Neural cell (in vitro differentiated cells): Measurements from ENCODE around the gene ANKLE1. TPM values are rescaled to one million over a fixed set of nuclear protein-coding genes. Genes with fewer than 3 reads are reported as not detected.
A peak's percentile ranks its signal among the peaks of the same experiment; 100 is the strongest.

Source experiments
- H2AFZ ChIP-seq: fragments of 200-600, 300-800 bp; sonication (generic), shearing (Covaris generic); 2 replicates; pipeline ENCODE4 v1.6.0; 2014; ENCODE audit warnings: low read depth, mild to moderate bottlenecking, antibody characterized with exemption, low read length, moderate library complexity
- H3F3A ChIP-seq: fragments of 200-600 bp; shearing (Covaris generic); 2 replicates; pipeline ENCODE4 v1.6.1; 2016; ENCODE audit warnings: mild to moderate bottlenecking, moderate library complexity, mixed read lengths, antibody characterized with exemption, low read length; ENCODE audit not compliant: insufficient read depth, poor library complexity, severe bottlenecking
- H3K27ac ChIP-seq: fragments of 200-600, 300-800 bp; sonication (generic), shearing (Covaris generic); 2 replicates; pipeline ENCODE4 v1.5.1; 2014; ENCODE audit warnings: mild to moderate bottlenecking, low read length, moderate library complexity
- H3K27me3 ChIP-seq: fragments of 300-800, 200-600 bp; sonication (generic), shearing (Covaris generic); 2 replicates; pipeline ENCODE4 v1.6.0; 2014; ENCODE audit warnings: mild to moderate bottlenecking, low read depth, low read length, moderate library complexity; ENCODE audit not compliant: insufficient read depth
- H3K36me3 ChIP-seq: fragments of 300-800, 200-600 bp; sonication (generic), shearing (Covaris generic); 2 replicates; pipeline ENCODE4 v1.5.1; 2014; ENCODE audit warnings: mild to moderate bottlenecking, antibody characterized with exemption, low read length, moderate library complexity; ENCODE audit not compliant: insufficient read depth
- H3K4me2 ChIP-seq: fragments of 300-800, 200-600 bp; sonication (generic), shearing (Covaris generic); 2 replicates; pipeline ENCODE4 v1.6.0; 2014; ENCODE audit warnings: mild to moderate bottlenecking, low read length
- H3K4me3 ChIP-seq: fragments of 300-800, 200-600 bp; sonication (generic), shearing (Covaris generic); 2 replicates; pipeline ENCODE4 v1.5.1; 2014; ENCODE audit warnings: mild to moderate bottlenecking, low read length, moderate library complexity
- H3K79me2 ChIP-seq: fragments of 200-600 bp; shearing (Covaris generic); replicated peaks from 2 replicates; pipeline ENCODE4 v1.6.0; 2014; ENCODE audit warnings: mild to moderate bottlenecking, low read length, moderate library complexity; ENCODE audit not compliant: insufficient read depth
- H3K9ac ChIP-seq: fragments of 300-800, 200-600 bp; sonication (generic), shearing (Covaris generic); 2 replicates; pipeline ENCODE4 v1.6.1; 2016; ENCODE audit warnings: mild to moderate bottlenecking, low read length, mixed read lengths
- H3K9me2 ChIP-seq: fragments of 200-600 bp; shearing (Covaris generic); 2 replicates; pipeline ENCODE4 v1.6.1; 2016; ENCODE audit warnings: mild to moderate bottlenecking, low read length, mixed read lengths; ENCODE audit not compliant: insufficient read depth
- H3K9me3 ChIP-seq: fragments of 200-600, 300-800 bp; sonication (generic), shearing (Covaris generic); 2 replicates; pipeline ENCODE4 v1.6.1; 2016; ENCODE audit warnings: mild to moderate bottlenecking, mixed run types, low read length, moderate library complexity, mixed read lengths
- H4K20me1 ChIP-seq: fragments of 200-600 bp; shearing (Covaris generic); 2 replicates; pipeline ENCODE4 v1.6.1; 2016; ENCODE audit warnings: mild to moderate bottlenecking, mixed run types; ENCODE audit not compliant: insufficient read depth
- CTCF ChIP-seq: fragments of 450-650 bp; IDR thresholded peaks from 2 replicates; pipeline ENCODE4 v1.5.1; 2014; ENCODE audit warnings: antibody characterized with exemption, mild to moderate bottlenecking, moderate library complexity; ENCODE audit not compliant: poor library complexity, severe bottlenecking
- EZH2 ChIP-seq: fragments of 200-600, 300-800 bp; shearing (Covaris generic), sonication (generic); IDR thresholded peaks from 2 replicates; pipeline ENCODE4 v1.6.1; 2014; ENCODE audit warnings: antibody characterized with exemption, low read length, borderline replicate concordance, mild to moderate bottlenecking; ENCODE audit not compliant: insufficient read depth, poor library complexity, severe bottlenecking
- MXI1 ChIP-seq: fragments of 450-650 bp; conservative IDR thresholded peaks from 2 replicates; pipeline ENCODE4 v1.6.1; 2014; ENCODE audit warnings: antibody characterized with exemption, mild to moderate bottlenecking; ENCODE audit not compliant: poor library complexity, severe bottlenecking
- POLR2AphosphoS5 ChIP-seq: IDR thresholded peaks from 2 replicates; pipeline ENCODE4 v1.6.1; 2012
- REST ChIP-seq: IDR thresholded peaks from 2 replicates; pipeline ENCODE4 v1.6.1; 2012; ENCODE audit warnings: borderline replicate concordance
- SMC3 ChIP-seq: fragments of 450-650 bp; conservative IDR thresholded peaks from 2 replicates; pipeline ENCODE4 v1.6.1; 2014; ENCODE audit warnings: antibody characterized with exemption, mild to moderate bottlenecking, moderate library complexity; ENCODE audit not compliant: poor library complexity
- polyA plus RNA-seq: library from polyadenylated mRNA; depleted of rRNA; stranded (reverse); fragments of >200 nt; gene quantifications from 2 replicates; pipeline ENCODE4 v1.2.3, GENCODE V29; 2014

ANKLE1 gene
- polyA plus RNA-seq, 1 donor from 2014 or later = 9.3 TPM

DNA sequence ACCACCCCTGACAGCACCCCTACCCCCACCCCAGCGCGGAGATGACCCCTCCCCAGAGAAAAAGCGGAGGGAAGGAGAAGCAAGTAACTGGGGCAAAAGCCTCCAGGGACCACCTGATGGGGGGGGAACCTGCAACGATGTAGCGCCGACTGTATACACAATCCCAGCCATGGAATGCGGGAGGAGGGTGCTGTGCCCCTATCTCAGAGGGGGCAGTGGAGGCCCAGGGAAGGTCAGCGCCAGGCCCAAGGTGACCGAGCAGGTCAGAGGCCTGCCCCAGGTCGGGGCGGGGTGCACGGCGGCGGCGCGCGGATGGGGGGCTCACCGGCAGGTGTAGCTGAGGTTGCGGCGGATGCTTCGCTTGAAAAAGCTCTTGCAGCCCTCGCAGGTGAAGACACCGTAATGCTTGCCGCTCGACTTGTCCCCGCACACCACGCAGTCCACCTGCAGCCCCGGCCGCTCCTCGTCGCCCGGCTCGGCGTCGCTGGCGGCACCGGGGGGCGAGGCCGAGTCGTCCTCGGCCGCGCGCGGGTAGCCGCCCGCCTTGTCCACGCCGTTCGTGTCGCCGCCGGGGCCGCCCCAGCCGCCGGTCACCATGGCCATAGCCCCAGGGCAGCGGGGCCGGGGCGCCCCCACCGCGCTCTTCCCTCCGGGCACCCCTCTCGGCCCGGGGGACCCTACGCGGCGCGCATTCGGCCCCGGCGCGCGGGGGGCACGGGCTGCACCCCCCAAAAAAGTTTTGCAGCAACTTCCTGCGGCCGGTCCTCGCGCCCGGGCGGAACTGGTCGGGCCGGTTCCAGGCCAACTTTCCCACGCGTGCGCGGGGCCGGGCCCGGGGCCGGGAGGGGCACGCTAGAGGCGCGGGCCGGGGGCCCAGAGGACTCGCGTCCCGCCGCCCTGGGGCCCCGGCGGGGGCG lies 36.8 kb upstream of the ANKLE1 start:
- no peak overlapping the region for H3K27ac ChIP-seq
- peak; percentile 37 for TF ChIP-seq MXI1
- TF ChIP-seq SMC3 = no peak
- H4K20me1 ChIP-seq = no peaks in the 10 kb centered on the region
- no peaks in the 10 kb centered on the region for H3K9me3 ChIP-seq
- peak overlapping the region; percentile 70 for H3K4me3 ChIP-seq
- peak overlapping the region; percentile 57 for H3K9ac ChIP-seq
- H2AFZ ChIP-seq = no peak overlapping the region
- no peaks in the 10 kb centered on the region for H3K36me3 ChIP-seq
- H3K27me3 ChIP-seq = no peaks in the 10 kb centered on the region
- no peaks in the 10 kb centered on the region for H3K9me2 ChIP-seq
- peak overlapping the region; percentile 59 for H3K4me2 ChIP-seq
- H3F3A ChIP-seq = no peaks in the 10 kb centered on the region
- peaks cover 13% of the 10 kb centered on the region for H3K79me2 ChIP-seq

GRCh38 chr19:17245535-17245984 lies 36.1 kb upstream of the ANKLE1 start, which contains the start of gene NR2F6:
TSS of gene NR2F6 (minus strand) at chr19:17245919. CDS start at chr19:17245220, 699 bp downstream.
- H4K20me1 ChIP-seq = no peaks in the 10 kb centered on the region
- no peaks in the 10 kb centered on the region for H3K9me2 ChIP-seq
- TF ChIP-seq POLR2AphosphoS5 (no peak), CTCF (no peak), REST (no peak), EZH2 (no peak)
- H3F3A ChIP-seq = no peaks in the 10 kb centered on the region
- H3K79me2 ChIP-seq = peaks cover 13% of the 10 kb centered on the region
- H3K27me3 ChIP-seq = no peaks in the 10 kb centered on the region
- H3K9me3 ChIP-seq = no peaks in the 10 kb centered on the region
- no peaks in the 10 kb centered on the region for H3K36me3 ChIP-seq
- peak within 1 kb of the TSS; percentile 64 for H3K27ac ChIP-seq
- peak within 1 kb of the TSS; percentile 73 for H3K4me3 ChIP-seq
- H3K9ac ChIP-seq = peak within 1 kb of the TSS; percentile 89
- peak within 1 kb of the TSS; percentile 62 for H2AFZ ChIP-seq
- H3K4me2 ChIP-seq = peak within 1 kb of the TSS; percentile 68
